ELR (cell line): ENCODE data around the gene GAK.
A peak's percentile ranks its signal among the peaks of the same experiment; 100 is the strongest.

Source experiments
- DNase-seq: peaks from one replicate; pipeline ENCODE4 v3.0.0-alpha.2; 2015; ENCODE audit warnings: low read depth

GAK gene

DNA sequence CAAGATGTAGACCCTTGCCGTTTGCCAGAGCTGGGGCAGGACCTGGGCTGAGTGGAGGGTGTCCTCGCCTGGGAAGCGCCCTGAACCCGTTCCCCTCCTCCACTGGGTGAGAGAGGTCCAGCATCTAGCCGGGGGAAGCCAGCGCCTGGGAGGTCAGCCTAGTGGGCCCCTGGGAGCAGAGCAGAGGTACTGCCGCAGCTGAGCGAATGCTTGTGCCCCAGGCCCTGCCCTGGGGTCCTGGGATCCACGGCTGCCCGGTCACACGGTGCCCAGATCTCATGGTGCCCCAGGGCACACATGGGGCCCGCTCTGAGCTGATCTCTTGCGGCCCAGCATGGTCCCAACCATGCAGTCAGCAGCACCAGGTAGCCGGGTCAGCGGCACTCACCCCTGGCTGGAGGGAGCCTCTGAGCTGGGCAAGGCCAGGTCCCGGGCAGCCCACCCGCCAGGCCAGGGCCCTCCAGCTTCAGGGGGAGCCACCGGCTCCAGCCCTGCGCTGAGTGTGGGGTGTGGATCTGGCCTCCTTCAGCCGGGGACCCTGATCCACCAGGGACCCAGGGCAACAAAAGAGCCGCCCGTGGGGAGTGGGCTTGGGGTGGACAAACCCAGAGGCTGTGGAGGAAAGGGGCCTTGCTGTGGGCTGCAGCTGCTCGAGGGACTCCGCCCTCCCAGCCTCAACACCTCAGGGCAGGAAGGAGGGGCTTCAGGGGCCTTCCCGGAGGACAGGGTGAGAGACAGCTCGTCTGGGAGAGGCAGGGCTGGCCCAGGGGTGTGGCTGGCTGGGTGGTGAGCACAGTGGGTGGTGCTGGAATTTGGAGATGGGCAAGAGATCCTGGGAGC is 102.1 kb downstream of the GAK start:
- DNase-seq = no peak

DNA sequence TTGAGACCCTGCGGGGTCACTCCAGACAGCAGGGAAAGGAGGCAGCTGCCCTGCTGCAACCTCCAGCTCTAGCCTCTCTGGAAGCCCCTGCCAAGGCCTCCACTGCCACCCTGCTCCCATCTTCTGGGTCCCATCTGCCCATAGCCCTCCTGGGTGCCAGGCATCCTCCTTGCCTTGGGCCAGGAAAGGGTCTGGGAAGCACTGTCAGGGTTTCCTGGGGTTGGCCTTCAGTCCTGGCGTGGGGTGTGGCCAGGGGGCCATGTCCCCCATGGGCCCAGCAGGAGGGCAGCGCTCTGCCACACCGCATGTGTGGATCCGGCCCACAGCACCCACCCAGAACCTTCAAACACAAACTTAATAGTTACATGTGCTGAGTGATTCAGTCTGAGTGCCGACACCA is 102.8 kb downstream of the GAK start:
- DNase-seq = no peak

DNA sequence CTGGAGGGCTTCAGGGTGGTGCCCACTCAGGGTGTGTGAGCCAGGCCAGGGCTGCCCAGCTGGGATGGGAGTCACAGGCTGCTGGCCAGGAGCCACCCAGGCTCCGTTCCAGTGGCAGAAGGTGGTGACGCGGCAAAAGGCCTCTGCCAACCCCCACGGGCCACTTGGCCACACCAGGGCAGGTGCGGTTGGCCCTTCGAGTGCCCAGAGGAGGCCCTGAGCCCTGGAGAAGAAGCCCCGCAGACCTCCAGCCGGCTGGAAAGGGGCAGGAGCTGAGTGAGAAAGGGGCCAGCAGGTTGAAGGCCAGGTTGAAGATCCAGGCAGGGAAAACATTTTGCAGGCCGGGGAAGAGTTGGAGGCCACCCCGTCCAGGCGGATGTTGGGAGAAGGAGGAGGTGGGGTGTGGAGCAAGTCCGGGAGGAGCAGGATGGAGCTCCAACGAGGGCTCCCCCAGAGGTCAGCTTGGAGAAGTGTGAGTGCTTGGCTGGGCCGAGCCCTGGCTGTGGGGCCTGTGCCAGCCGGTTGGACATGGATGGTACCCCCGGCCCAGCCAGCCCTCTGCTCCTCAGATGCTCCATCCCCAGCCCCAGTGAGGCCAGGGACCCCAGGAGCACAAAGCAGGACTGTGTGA is 103.4 kb downstream of the GAK start:
- DNase-seq = peak; percentile 53

DNA sequence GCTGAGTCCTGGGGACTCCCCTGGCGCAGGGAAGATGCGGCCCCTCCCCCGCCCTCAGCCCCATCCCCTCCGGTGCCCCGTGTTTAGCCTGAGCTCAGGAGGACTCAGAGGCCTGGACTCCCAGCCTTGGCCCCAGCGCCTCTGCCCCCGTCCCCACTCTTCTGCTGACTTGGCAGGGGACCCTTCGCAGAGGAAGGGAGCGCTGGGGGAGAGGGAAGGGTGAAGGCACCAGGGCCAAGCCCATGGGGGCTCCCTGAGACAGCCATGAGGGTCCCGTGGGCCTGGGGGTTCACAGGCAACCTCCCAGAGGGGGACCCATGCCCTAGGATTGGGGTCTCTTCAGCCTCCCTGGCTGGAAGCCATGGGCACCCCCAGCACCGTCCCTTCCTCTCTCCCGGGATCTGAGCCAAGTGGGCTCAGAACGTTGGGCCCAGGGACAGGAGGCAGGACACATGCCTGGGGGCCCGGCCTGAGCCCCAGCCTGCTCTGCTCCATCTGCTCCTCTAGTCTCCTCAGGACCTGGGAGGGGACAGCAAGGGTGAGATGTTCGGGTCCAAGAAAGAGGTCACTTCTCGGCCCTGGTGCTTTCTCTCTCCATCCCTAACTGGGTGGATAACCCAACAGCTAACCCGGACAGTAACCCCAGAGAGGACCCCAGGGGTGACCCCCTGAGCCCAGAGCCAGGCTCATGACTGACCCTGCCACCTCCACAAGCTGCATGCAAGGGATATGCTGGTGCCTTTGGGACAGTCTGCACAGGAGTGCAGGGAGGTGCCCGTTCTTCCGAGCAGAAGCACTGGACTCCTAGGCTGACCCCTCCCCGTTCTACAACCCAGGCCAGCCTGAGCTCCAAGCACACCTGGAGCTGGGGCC is 104.7 kb downstream of the GAK start:
- no peak for DNase-seq

DNA sequence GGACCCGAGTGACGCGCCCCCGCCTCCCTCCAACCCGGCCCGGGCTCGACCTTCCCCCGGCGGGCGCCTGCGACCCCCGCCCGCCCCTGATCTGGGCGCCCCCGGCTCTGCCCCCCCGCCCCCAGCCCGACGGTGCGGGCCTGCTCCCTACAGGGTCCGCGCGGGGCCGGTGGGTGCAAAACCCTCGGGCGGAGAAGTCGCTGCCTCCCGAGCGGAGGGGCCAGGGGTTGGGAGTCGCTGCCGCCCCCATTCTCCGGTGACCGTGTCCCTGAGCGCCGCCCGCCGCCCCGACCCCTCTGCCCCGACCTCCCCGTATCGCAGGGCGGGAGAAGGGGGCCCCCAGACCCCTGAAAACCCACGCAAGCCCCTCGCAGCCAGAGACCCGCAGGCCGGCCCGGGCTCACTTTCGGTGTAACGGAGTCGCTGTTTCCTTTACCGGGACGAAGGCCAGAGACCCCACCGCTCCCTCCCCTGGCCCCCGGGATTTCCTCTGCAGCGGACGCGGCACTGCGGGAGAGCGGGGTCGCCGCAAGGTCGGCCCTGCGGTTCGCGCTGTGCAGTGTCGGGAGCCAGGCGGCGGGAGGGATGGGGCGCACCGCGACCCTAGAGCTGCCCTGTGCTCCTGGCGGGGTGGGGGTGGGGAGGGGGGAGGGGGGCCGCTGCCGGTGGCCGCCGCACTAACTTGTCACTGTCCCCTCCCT is 105.5 kb downstream of the GAK start:
- DNase-seq = no peak

DNA sequence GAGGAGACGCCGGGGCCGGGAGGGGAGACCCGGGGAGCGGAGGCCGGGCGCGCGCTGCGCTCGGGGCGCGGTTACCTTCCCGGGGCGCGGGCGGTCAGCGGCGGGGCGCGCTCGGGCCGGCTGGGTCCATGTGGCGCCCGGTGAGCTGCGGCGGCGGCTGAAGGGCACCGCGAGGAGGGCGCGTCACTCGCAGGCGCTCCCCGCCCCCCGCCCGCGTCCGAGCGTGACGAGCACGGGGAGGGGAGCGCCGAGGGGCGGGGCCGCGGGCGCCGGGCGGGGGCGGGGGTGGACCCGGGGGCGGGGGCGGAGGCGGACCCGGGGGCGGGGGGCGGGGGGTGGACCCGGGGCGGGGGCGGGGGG is 106.2 kb downstream of the GAK start, which contains the start of gene CPLX1:
Gene CPLX1, minus strand, starts transcription at position 159 of the 360 bp plus-strand sequence. CDS start 1,607 bp downstream, outside the sequence.
- no peak for DNase-seq

DNA sequence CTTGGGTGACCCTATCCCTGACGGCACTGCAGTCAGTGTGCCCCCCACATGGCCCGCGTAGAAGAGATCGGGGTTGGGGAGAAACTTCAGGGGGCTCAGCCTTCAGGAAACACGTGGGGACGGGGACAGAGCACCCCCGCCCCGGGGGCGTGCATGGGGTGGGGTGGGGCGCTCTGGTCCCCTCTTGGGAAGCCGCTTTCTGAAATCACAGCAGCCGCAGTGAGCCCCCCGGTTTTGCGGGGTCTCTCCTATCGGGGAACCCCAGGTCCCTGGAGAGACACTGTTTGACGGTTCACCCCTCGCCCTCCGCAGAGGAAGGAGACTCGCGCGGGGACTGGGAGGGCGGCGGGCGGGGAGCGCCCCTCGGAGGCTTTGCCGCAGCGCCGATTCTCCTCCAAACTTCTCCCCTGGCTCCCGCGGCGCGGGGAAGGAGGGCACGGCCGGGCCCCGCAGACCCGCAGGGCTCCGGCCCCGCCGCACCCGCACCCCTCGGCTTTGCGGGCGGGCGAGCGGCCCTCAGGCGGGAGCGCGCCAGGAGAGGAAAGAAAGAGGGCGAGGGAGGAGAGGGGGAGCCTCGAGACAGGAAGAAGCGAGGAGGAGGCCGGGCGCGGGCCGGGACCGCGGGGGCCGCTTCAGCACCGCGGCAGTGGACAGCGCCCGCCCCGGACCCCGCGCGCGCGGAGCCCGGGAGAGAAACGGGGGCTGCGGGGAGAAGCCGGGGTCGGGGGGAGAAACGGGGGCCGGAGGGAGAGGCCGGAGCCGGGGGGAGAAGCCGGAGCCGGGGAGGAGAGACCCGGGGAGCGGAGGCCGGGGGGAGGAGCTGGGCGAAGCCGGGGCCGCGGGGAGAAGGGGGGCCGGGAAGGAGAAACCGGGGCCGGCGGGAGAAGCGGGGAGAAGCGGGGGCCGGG is 106.8 kb downstream of the GAK start:
- DNase-seq = no peak

DNA sequence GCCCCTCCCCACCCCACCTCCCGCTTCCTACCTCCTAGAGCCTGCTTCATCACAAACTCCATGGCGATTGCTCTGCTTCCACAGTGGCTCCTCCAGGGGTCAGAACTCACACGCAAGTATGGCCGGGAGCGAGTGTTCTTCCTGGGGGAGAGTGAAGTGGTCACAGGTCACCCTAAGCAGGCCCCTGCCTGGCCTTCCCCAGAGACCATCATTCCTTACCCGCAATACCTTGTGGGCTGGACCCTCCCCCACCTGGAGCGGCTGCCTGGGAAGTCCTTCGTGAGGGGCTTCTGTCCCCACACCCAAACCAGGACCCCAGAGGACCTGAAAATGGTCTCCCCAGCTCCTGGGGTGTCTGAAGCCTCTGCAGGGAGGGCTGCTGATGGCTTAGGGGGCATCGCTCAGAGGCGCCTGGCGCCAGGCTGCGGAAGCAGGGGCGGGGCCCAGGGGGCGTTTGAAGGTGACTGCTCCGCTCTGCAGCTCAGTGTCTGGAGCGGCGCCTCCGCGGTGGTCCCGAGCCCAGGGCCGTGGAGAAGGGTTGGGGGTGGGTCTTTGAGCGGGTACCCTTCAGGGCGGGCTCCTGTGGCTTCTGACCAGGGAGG is 107.6 kb downstream of the GAK start:
- DNase-seq = no peak

DNA sequence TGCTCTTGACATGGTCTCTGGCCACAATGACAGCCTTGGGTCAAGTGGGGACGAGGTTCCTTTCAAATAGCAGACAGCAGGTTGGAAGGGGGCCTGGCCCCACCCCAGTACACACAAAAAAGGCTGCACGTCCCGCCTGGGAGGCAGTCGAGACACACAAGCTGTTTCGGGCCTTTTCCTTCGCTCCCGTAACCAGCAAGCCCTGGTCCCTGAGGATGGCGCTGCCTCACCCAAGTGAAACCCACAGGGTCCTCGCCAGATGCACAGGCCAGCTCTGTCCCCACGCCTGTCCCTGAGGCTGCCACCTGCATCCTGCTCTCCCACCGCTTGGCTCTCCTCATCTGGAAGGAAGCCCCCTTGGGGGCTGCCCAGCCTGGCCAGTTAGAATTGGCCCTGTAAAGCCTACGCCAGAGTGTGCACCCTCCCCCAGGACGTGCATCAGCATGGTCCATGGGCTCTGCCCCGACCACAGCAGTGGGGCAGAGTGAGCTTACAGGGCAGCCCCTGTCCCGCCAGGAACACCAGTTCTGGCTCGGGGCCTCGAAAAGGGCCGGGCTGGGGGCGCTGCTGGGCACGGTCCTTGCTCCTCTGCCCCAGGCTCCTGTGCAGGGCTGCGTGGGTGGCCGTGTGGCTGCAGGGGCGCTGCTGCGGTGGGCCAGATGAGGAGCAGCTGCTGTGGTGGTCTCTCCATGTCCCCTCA is 108.2 kb downstream of the GAK start:
- DNase-seq = no peak

DNA sequence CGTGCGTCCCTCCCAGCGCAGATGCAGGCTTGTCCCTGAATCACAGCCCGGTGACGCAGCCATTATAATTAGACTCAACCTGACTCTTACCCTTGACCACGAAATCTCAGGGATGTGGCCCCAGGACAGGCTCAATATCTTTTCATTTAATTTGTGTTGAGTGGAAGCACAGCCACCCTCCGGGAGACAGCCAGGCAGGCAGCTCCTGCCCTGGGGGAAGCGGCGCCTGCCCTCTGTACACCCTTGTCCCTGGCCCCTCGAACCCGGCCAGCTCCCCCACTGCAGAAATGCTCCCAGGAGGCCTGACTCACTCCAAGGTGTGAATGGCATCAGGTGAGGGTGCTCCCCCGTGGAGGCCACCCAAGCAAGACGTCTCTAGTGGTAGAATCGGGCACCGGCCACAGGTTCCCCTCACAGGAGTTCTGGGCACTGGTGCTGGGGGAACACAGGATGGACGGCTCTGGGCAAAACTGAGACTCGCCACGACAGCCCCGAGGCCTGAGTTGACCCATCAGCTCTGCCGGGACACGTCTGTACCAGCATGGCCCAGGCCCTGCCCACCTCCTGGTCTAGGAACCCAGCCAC is 108.8 kb downstream of the GAK start:
- DNase-seq = no peak

DNA sequence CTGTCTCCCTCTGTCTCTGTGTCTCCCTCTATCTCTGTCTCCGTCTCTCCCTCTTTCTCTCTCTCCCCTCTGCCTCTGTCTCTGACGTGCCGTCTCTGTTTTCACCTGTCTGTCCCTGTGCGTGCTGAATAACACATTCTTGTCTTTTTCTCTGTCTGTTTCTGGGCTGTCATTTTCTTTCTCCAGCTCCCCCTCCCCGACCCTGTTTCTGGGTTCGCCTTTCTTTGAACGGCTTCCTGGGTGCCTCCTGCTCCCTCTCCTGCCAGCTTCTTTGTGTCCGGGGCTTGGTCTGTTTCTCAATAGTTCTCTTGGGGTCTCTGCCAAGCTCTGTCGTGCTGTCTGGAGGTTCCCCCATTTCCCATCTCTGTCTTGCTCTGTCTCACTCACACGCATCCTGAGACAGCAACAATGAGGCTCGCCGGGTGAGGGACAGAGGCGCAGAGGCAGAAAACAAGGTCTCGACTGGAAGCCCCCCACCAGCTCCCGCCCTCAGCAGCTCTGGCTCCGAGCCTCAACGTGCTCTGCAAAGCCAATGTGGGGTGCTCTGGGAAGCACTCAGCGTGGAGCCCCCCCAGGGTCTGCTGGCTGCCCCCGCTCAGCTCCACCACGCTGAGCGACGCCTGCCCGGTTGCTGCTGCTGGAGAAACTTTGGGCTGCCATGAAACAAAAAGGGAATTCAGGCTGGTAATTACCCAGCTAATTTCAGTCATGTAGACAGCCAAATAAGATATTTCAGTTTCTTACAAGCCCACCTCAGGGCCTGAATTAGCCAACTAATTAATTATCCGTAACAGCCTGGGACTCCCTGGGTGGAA is 109.5 kb downstream of the GAK start:
- DNase-seq = no peak

DNA sequence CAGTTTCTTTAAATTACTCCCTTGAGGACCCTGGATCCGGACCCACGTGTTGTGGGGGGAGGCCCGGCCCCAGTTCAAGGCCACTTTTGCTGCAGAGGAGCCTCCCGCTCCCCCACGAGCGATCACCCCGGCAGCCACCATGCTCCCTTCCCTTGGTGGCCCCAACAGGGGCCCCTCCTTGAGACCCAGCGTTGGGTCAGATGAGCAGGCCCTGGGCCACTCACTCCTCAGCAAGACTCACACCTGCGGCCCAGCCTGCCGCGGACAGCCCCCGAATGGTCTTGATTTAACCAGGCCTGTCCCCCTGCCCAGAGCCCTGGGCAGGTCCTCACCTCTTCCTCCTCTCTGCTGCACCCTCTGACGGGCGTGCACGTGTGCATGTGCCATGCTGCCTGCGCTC is 110.5 kb downstream of the GAK start:
- no peak for DNase-seq

DNA sequence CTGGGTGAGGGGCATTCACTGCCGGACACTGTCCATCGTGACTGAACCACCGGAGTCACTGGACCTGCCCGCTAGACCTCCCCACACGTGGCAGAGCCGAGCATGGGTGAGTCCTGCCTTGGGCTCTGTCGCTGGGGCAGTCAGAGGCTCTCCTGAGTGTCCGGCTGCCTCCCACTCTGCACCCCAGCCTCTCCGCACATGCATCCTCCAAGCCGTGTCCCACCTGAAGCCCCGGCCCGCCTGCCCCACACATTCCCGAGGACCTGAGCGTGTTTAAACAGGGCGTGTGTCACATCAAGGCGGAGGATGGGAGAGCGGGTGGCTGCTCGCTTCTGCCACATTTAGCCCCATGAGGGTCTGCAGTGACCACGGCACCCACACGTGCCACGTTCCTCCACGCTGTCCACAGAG is 110.9 kb downstream of the GAK start:
- DNase-seq = no peak

DNA sequence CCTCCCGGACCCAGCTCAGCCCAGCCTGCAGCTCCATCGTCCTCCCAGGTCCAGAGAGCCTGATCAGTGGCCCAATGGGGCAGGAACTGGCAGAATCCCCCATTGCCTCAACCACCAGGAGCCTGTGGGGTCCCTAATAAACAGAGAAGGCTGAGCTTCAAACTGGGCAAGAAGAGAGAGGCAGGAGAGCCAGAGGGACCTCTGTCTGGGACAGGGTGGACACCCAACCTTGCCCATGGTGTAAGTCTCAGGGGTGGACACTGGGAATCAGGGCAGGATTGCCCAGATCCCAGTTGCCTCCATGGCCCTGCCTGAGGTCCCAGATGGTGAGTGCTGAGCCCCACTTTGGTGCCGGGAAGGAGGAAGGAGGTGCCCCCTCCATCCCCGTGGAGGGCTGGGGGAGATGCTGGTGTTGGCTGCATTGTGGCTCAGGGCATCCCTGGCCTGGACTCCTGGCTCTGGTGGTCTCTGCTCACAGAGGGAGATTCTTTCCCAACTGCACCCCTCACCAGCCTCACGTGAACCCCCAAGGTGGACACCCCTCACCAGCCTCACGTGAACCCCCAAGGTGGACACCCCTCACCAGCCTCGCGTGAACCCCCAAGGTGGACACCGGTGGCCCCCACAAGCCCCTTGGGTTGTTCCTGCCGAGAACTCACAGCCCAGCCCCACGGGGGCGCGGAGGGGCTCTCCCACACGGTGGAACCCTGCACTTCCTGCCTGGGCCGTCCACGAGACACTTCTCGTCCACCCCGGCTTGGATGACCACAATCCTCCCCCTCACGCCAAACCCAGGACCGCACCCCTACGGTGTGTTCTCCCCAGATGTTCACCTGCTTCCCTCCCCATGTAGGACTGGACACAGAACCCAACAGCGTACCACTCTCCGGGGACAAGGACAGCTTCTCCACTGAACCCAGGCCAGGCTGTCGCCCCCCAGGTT is 111.6 kb downstream of the GAK start:
- no peak for DNase-seq

DNA sequence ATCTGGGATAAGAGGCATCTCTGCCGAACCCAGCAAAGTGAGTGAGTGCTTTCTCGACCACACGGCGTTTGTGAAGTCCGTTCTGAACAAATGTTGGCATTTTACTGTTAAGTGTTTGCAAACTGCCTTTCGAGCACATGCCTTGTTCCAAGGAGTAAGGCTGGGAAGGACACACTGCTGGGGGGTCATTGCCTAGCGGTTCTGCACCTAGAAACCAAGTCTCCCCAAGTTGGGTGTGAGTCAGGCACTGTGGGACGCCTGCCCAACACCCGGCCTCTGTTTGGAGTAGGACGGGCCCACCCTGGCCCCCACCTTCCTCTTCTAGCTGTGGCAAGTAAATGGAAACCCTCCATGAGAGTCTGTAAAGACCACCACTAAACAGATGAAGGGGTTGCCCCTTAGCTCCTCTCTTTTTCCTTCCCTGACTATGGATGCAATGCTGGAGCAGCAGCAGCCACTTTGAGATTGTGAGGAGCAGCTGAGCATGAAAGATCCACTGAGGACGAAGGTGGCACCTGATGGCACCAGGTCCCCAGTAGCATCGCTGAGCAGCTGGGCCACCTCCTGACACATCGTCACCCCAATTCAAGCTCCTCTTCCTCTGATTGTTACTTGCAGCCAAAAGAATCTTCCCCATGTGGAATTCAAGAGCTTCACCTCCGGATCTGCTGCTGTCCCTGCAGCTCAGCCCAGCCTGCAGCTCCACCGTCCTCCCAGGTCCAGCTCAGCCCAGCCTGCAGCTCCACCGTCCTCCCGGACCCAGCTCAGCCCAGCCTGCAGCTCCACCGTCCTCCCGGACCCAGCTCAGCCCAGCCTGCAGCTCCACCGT is 112.5 kb downstream of the GAK start:
- no peak for DNase-seq

DNA sequence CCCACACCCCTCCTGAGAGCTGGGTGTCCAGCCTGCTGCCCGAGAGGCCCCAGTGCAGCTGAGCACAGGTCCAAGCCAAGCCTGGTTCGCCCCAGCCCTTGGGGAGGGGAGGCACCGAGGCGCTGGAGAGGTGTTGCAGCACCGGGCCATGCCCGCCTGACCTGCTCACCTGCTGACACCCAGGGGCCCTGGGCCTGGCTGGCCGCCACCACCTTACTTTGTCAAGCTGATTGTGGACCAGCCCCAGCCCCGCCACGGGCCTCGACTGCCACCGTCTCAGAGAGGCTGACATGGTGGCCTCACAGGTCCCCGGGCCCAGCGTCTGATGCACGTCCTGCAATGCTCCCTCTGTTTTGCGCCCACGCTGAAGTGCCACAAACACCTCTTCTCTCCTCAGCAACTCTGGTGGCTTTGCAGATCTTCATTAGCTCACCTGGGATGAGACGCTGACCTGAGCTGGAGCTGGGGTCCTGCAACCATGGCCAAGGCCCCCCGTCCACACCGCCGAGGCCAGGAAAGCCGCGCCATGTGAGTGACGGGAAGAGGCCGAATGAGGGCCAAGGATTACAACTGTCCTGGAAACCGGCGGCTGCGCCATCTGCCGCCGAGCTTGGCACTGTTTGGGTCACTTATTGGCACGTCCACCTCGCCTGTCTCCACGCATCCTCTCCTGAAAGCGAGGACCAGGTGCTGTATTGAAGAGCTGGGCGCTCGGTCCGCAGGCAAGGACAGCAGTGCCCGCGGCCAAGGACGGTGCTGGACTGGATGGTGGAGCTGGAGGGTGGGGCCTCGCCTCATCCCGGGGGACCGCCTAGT is 113.8 kb downstream of the GAK start:
- DNase-seq = no peak
